IMR-90 (cell line): ENCODE data around the gene ANKHD1. TPM values are rescaled to one million over a fixed set of nuclear protein-coding genes. Genes with fewer than 3 reads are reported as not detected.

ENCODE experiments used
- ATAC-seq: fragments of 200-7000 bp; cut with Tn5 transposase; 2 replicates; pipeline ENCODE4 v1.9.1; 2020; ENCODE audit warnings: low read depth, mild to moderate bottlenecking, moderate library complexity
- BruUV-seq: library from RNA; stranded (reverse); fragments of 400-500 nt; replicated peaks from 2 replicates; lab custom pipeline; 2021; lab: Mats Ljungman, UMichigan
- CTCF ChIA-PET: fragments of 300-600 bp; formaldehyde crosslinking; extraction: SDS; loops from one replicate; lab custom pipeline; 2021; ENCODE audit warnings: antibody characterized with exemption; lab: Yijun Ruan, JAX
- POLR2A ChIA-PET: fragments of 300-600 bp; sonication (Branson Sonifier 250); formaldehyde crosslinking; loops from one replicate; lab custom pipeline; 2022; ENCODE audit warnings: antibody characterized with exemption; ENCODE audit not compliant: unreplicated experiment; lab: Charles Lee
- DNase-seq: peaks from one replicate; pipeline ENCODE4 v3.0.0; 2013
- H2AFZ ChIP-seq: replicated peaks from 2 replicates; pipeline ENCODE3; 2013; ENCODE audit warnings: low read length, mild to moderate bottlenecking; ENCODE audit not compliant: poor library complexity
- H2AK5ac ChIP-seq: 2 replicates; pipeline ENCODE4 v1.6.1; 2013; ENCODE audit warnings: low read depth, low read length, inconsistent platforms
- H2AK9ac ChIP-seq: replicated peaks from 2 replicates; pipeline ENCODE3; 2013; ENCODE audit warnings: mild to moderate bottlenecking, low read depth, low read length, moderate library complexity; ENCODE audit not compliant: poor library complexity
- H2BK120ac ChIP-seq: 2 replicates; pipeline ENCODE4 v1.6.1; 2013; ENCODE audit warnings: low read depth, low read length, inconsistent platforms
- H2BK15ac ChIP-seq: 3 replicates; pipeline ENCODE4 v1.6.1; 2013; ENCODE audit warnings: low read depth, low read length, inconsistent platforms
- H2BK20ac ChIP-seq: 2 replicates; pipeline ENCODE4 v1.6.1; 2013; ENCODE audit warnings: low read depth, mild to moderate bottlenecking, inconsistent platforms, low read length, moderate library complexity
- H2BK5ac ChIP-seq: 2 replicates; pipeline ENCODE4 v1.6.1; 2013; ENCODE audit warnings: mild to moderate bottlenecking, low read depth, low read length, inconsistent platforms; ENCODE audit not compliant: poor library complexity, severe bottlenecking
- H3K14ac ChIP-seq: replicated peaks from 2 replicates; pipeline ENCODE4 v1.6.1; 2013; ENCODE audit warnings: low read depth, low read length, inconsistent platforms
- H3K18ac ChIP-seq: 2 replicates; pipeline ENCODE4 v1.6.1; 2013; ENCODE audit warnings: low read depth, low read length, control low read depth
- H3K23ac ChIP-seq: 2 replicates; pipeline ENCODE4 v1.6.1; 2013; ENCODE audit warnings: low read depth, low read length, inconsistent platforms
- H3K27ac ChIP-seq: 2 replicates; pipeline ENCODE4 v1.5.1; 2013; ENCODE audit warnings: mild to moderate bottlenecking, control low read depth, low read length; ENCODE audit not compliant: insufficient read depth
- H3K27me3 ChIP-seq: 2 replicates; pipeline ENCODE4 v1.6.1; 2013; ENCODE audit warnings: low read length; ENCODE audit not compliant: control insufficient read depth, insufficient read depth
- H3K36me3 ChIP-seq: 2 replicates; pipeline ENCODE4 v1.6.1; 2013; ENCODE audit warnings: low read length, mixed read lengths; ENCODE audit not compliant: control insufficient read depth, insufficient read depth
- H3K4ac ChIP-seq: 2 replicates; pipeline ENCODE4 v1.6.1; 2013; ENCODE audit warnings: low read depth, low read length, inconsistent platforms
- H3K4me1 ChIP-seq: 2 replicates; pipeline ENCODE4 v1.6.1; 2013; ENCODE audit warnings: low read length, mixed read lengths; ENCODE audit not compliant: control insufficient read depth, insufficient read depth
- H3K4me2 ChIP-seq: 2 replicates; pipeline ENCODE4 v1.6.1; 2013; ENCODE audit warnings: low read depth, mild to moderate bottlenecking, control low read depth, low read length, moderate library complexity
- H3K4me3 ChIP-seq: 2 replicates; pipeline ENCODE4 v1.5.1; 2013; ENCODE audit warnings: low read depth, mild to moderate bottlenecking, control low read depth, low read length, moderate library complexity; ENCODE audit not compliant: insufficient read depth
- H3K56ac ChIP-seq: 2 replicates; pipeline ENCODE4 v1.6.1; 2013; ENCODE audit warnings: low read length, inconsistent platforms; ENCODE audit not compliant: insufficient read depth; ENCODE audit errors: extremely low read depth
- H3K79me1 ChIP-seq, 2 experiments: 2 replicates each; pipeline ENCODE4 v1.6.1; 2013; ENCODE audit warnings: low read length in 2 of 2, inconsistent platforms in 1 of 2, low read depth in 1 of 2
- H3K9ac ChIP-seq: 2 replicates; pipeline ENCODE4 v1.6.1; 2013; ENCODE audit warnings: low read depth, low read length, control low read depth
- H3K9me1 ChIP-seq: 2 replicates; pipeline ENCODE4 v1.6.1; 2013; ENCODE audit warnings: low read length, inconsistent platforms; ENCODE audit not compliant: insufficient read depth
- H3K9me3 ChIP-seq: 2 replicates; pipeline ENCODE4 v1.6.1; 2013; ENCODE audit warnings: low read length; ENCODE audit not compliant: control insufficient read depth, insufficient read depth
- H4K20me1 ChIP-seq: 2 replicates; pipeline ENCODE4 v1.6.1; 2013; ENCODE audit warnings: low read length, inconsistent platforms; ENCODE audit not compliant: insufficient read depth
- H4K5ac ChIP-seq: 2 replicates; pipeline ENCODE4 v1.6.1; 2013; ENCODE audit warnings: mild to moderate bottlenecking, low read depth, low read length, control low read depth
- H4K8ac ChIP-seq, 2 experiments: 2 replicates each; pipeline ENCODE4 v1.6.1; 2013; ENCODE audit warnings: low read depth in 2 of 2, low read length in 2 of 2, control low read depth in 1 of 2, inconsistent platforms in 1 of 2
- H4K91ac ChIP-seq: 2 replicates; pipeline ENCODE4 v1.6.1; 2013; ENCODE audit warnings: low read depth, low read length, inconsistent platforms; ENCODE audit not compliant: insufficient read depth
- BHLHE40 ChIP-seq: fragments of 150-350 bp; IDR thresholded peaks from 2 replicates; pipeline ENCODE4 v1.6.1; 2016; ENCODE audit warnings: mild to moderate bottlenecking, low read depth, low read length
- CEBPB ChIP-seq: IDR thresholded peaks from 2 replicates; pipeline ENCODE4 v1.6.1; 2012; ENCODE audit warnings: low read depth, low read length, improper control_type of control experiment
- CHD1 ChIP-seq: IDR thresholded peaks from 2 replicates; pipeline ENCODE4 v1.6.1; 2012; ENCODE audit warnings: low read depth, low read length, improper control_type of control experiment
- ELK1 ChIP-seq: fragments of 150-350 bp; IDR thresholded peaks from 2 replicates; pipeline ENCODE4 v1.6.1; 2016; ENCODE audit warnings: low read depth, mild to moderate bottlenecking, low read length, moderate library complexity, borderline replicate concordance
- FOS ChIP-seq: fragments of 150-350 bp; IDR thresholded peaks from 2 replicates; pipeline ENCODE4 v1.6.1; 2016; ENCODE audit warnings: low read depth, low read length
- MAFK ChIP-seq: IDR thresholded peaks from 2 replicates; pipeline ENCODE4 v1.6.1; 2012; ENCODE audit warnings: low read depth, low read length, improper control_type of control experiment
- MAZ ChIP-seq: IDR thresholded peaks from 2 replicates; pipeline ENCODE4 v1.6.1; 2012; ENCODE audit warnings: low read depth, mild to moderate bottlenecking, low read length, improper control_type of control experiment, moderate library complexity, borderline replicate concordance
- MXI1 ChIP-seq: IDR thresholded peaks from 2 replicates; pipeline ENCODE4 v1.6.1; 2012; ENCODE audit warnings: low read depth, mild to moderate bottlenecking, low read length, moderate library complexity, borderline replicate concordance
- NFE2L2 ChIP-seq: fragments of 150-350 bp; IDR thresholded peaks from 2 replicates; pipeline ENCODE4 v1.6.1; 2016; ENCODE audit warnings: low read depth, mild to moderate bottlenecking, low read length
- RAD21 ChIP-seq: IDR thresholded peaks from 2 replicates; pipeline ENCODE4 v1.6.1; 2012; ENCODE audit warnings: low read length, improper control_type of control experiment
- RFX5 ChIP-seq: IDR thresholded peaks from 2 replicates; pipeline ENCODE4 v1.8.0; 2012; ENCODE audit warnings: low read depth, mild to moderate bottlenecking, low read length, moderate library complexity
- SMC3 ChIP-seq: fragments of 150-350 bp; IDR thresholded peaks from 2 replicates; pipeline ENCODE4 v1.6.1; 2016; ENCODE audit warnings: low read depth, mild to moderate bottlenecking, antibody characterized with exemption, low read length, moderate library complexity
- USF2 ChIP-seq: fragments of 150-350 bp; IDR thresholded peaks from 2 replicates; pipeline ENCODE4 v1.6.1; 2017; ENCODE audit warnings: mild to moderate bottlenecking, antibody characterized with exemption, low read length, low read depth
- WGBS, 2 experiments: methylation state at CpG; one replicate each; pipeline versions ENCODE4 v1.1.5 to v1.1.7; 2013; ENCODE audit warnings: missing lambda C conversion rate in 2 of 2; ENCODE audit not compliant: insufficient read length in 1 of 2; ENCODE audit errors: extremely low coverage in 2 of 2; 5-methylcytosine and 5-hydroxymethylcytosine counted together
- dilution Hi-C: fragments of 300-500 bp; cut with HindIII; formaldehyde crosslinking; loops from one replicate; pipeline ENCODE4 v1.14.3; 2018; ENCODE audit warnings: low sequenced_read_pairs; ENCODE audit not compliant: unreplicated experiment
- in situ Hi-C: fragments of 300-500 bp; cut with MboI; formaldehyde crosslinking; loops from 3 replicates; pipeline ENCODE4 v1.14.3; 2019; ENCODE audit warnings: low sequenced_read_pairs, inconsistent platforms, mixed read lengths
- intact Hi-C: fragments of 100-400 bp; cut with micrococcal nuclease; formaldehyde crosslinking; loops from 2 replicates; pipeline ENCODE4 v1.10.0; 2022
- polyA plus RNA-seq, 3 experiments: library from polyadenylated mRNA; depleted of rRNA; stranded (reverse); fragments of >200 nt; gene quantifications; 2 replicates each; pipeline ENCODE4 v1.2.3, GENCODE V29; 2012; ENCODE audit warnings: low replicate concordance in 1 of 3
- total RNA-seq: library from RNA; depleted of rRNA; stranded (reverse); fragments of >200 nt; gene quantifications from 2 replicates; pipeline ENCODE4 v1.2.3, GENCODE V29; 2012

The ANKHD1 gene
- total and polyA plus RNA-seq, 2 of the 4 experiments (the other 2 are of a cell fraction): 32.1 to 36.7 TPM

- dilution Hi-C loops (no loop called here), in situ Hi-C loops (no loop called here), intact Hi-C loops (loop anchor here (2.0 to 5.0 kb wide), 2 partner anchors 13 to 239 kb away; no protein-coding TSS in a partner anchor)
- Histone ChIP-seq H3K18ac (no peak overlapping the region), H2AK5ac (no peak overlapping the region), H2BK120ac (no peak overlapping the region), H3K56ac (no peak overlapping the region), H3K27ac (no peak overlapping the region), H4K8ac (no peak overlapping the region), H2AFZ (no peak overlapping the region), H3K36me3 (peaks cover 8% of the 10 kb centered on the region), H2AK9ac (no peak overlapping the region), H3K4me3 (no peak overlapping the region), H3K4ac (no peak overlapping the region), H3K79me1 (no peaks in the 10 kb centered on the region; a peak in 1 of 4 replicates), H3K23ac (no peak overlapping the region), H3K4me1 (no peaks in the 10 kb centered on the region), H3K9me1 (no peaks in the 10 kb centered on the region; the same call in 1 of the 2 replicates), H4K91ac (no peak overlapping the region), H4K5ac (no peak overlapping the region), H3K4me2 (no peak overlapping the region), H2BK15ac (no peak overlapping the region), H3K9ac (no peak overlapping the region), H2BK5ac (no peak overlapping the region), H3K9me3 (no peaks in the 10 kb centered on the region), H3K14ac (no peak overlapping the region), H4K20me1 (no peaks in the 10 kb centered on the region), H3K27me3 (no peaks in the 10 kb centered on the region), H2BK20ac (no peak overlapping the region)
- POLR2A ChIA-PET: no interaction called here
- peak; percentile 79 for ATAC-seq
- no TSS peak for BruUV-seq
- CTCF ChIA-PET: no interaction called here
- no peak for TF ChIP-seq NFE2L2
- TF ChIP-seq USF2: no peak
- no peak for TF ChIP-seq BHLHE40
- no peak for TF ChIP-seq SMC3
- TF ChIP-seq RFX5: no peak
- no peak for TF ChIP-seq MAFK
- no peak for TF ChIP-seq MAZ
- TF ChIP-seq RAD21: no peak
- no peak for TF ChIP-seq FOS
- no peak for TF ChIP-seq CEBPB
- no peak for TF ChIP-seq ELK1
- no peak for TF ChIP-seq CHD1
- TF ChIP-seq MXI1: no peak
- 100% methylated on average over 1 of the region's 2 CpGs; no CpG with 5 or more reads in 1 of the 2 experiments for WGBS, 2 experiments
- DNase-seq: peak; percentile 83
These were observed 80.1 kb downstream of the ANKHD1 start for GRCh38 chr5:140481758-140482157.
